Liver (tissue), 9 donors: ENCODE measurements around the gene SCN1A. TPM values are rescaled to one million over a fixed set of nuclear protein-coding genes. Genes with fewer than 3 reads are reported as not detected.

ENCODE experiments used
- DNase-seq: peaks from one replicate; pipeline ENCODE4 v3.0.0-alpha.2; 2017; ENCODE audit warnings: low spot score
- H3K27ac ChIP-seq, 2 donors: one replicate each; pipeline ENCODE4 v1.7.0; 2013; ENCODE audit warnings: inconsistent platforms in 2 of 2, low read length in 2 of 2, control low read depth in 1 of 2, low read depth in 1 of 2, mild to moderate bottlenecking in 1 of 2
- H3K27me3 ChIP-seq, 4 donors: one replicate each; pipeline versions ENCODE4 v1.6.1 to v1.7.0; 2013; ENCODE audit warnings: low read length in 3 of 4, inconsistent platforms in 1 of 4, mild to moderate bottlenecking in 1 of 4, moderate library complexity in 1 of 4; ENCODE audit not compliant: control insufficient read depth in 4 of 4, insufficient read depth in 4 of 4
- H3K36me3 ChIP-seq, 4 donors: one replicate each; pipeline versions ENCODE4 v1.6.1 to v1.7.0; 2013; ENCODE audit warnings: low read length in 3 of 4, mild to moderate bottlenecking in 3 of 4, low read depth in 1 of 4, moderate library complexity in 1 of 4; ENCODE audit not compliant: control insufficient read depth in 4 of 4, insufficient read depth in 3 of 4
- H3K4me1 ChIP-seq, 4 donors: one replicate each; pipeline versions ENCODE4 v1.6.1 to v1.7.0; 2013; ENCODE audit warnings: low read length in 3 of 4, mild to moderate bottlenecking in 3 of 4, moderate library complexity in 1 of 4; ENCODE audit not compliant: control insufficient read depth in 4 of 4, insufficient read depth in 4 of 4
- H3K4me3 ChIP-seq, 3 donors: one replicate each; pipeline versions ENCODE4 v1.6.1 to v1.7.0; 2013; ENCODE audit warnings: low read length in 3 of 3, control low read depth in 1 of 3, low read depth in 1 of 3, mild to moderate bottlenecking in 1 of 3
- H3K9ac ChIP-seq, 2 donors: one replicate each; pipeline ENCODE4 v1.7.0; 2013; ENCODE audit warnings: low read length in 2 of 2, mild to moderate bottlenecking in 2 of 2, moderate library complexity in 2 of 2, control low read depth in 1 of 2, low read depth in 1 of 2
- H3K9me3 ChIP-seq, 4 donors: one replicate each; pipeline versions ENCODE4 v1.6.1 to v1.7.0; 2013; ENCODE audit warnings: low read length in 3 of 4; ENCODE audit not compliant: control insufficient read depth in 4 of 4
- ATF3 ChIP-seq: IDR thresholded peaks from 2 replicates; pipeline ENCODE4 v1.6.1; 2016; ENCODE audit warnings: antibody characterized with exemption
- CTCF ChIP-seq: fragments of 150-350 bp; IDR thresholded peaks from 2 replicates; pipeline ENCODE4 v1.5.1; 2017; ENCODE audit warnings: improper control_type of control experiment, low read depth, low read length; ENCODE audit not compliant: missing input control
- EGR1 ChIP-seq, 2 donors: IDR thresholded peaks; 2 replicates each; pipeline ENCODE4 v1.6.1; 2016 to 2018; ENCODE audit warnings: antibody characterized with exemption in 2 of 2, low read depth in 2 of 2
- FOXA1 ChIP-seq: IDR thresholded peaks from 2 replicates; pipeline ENCODE4 v1.6.1; 2016; ENCODE audit warnings: antibody characterized with exemption
- FOXA2 ChIP-seq: IDR thresholded peaks from 2 replicates; pipeline ENCODE4 v1.6.1; 2016; ENCODE audit warnings: antibody characterized with exemption
- GABPA ChIP-seq, 2 donors: IDR thresholded peaks in 1 of 2; conservative IDR thresholded peaks in 1 of 2; 2 replicates each; pipeline ENCODE4 v1.6.1; 2016; ENCODE audit warnings: antibody characterized with exemption in 2 of 2, mild to moderate bottlenecking in 1 of 2, moderate library complexity in 1 of 2
- HNF4A ChIP-seq, 2 donors: conservative IDR thresholded peaks; 2 replicates each; pipeline ENCODE4 v1.6.1; 2016; ENCODE audit warnings: antibody characterized with exemption in 2 of 2, mild to moderate bottlenecking in 2 of 2
- HNF4G ChIP-seq: IDR thresholded peaks from 2 replicates; pipeline ENCODE4 v1.6.1; 2016; ENCODE audit warnings: antibody characterized with exemption
- JUND ChIP-seq, 2 donors: IDR thresholded peaks; 2 replicates each; pipeline ENCODE4 v1.6.1; 2016; ENCODE audit warnings: antibody characterized with exemption in 2 of 2
- MAX ChIP-seq: IDR thresholded peaks from 2 replicates; pipeline ENCODE4 v1.6.1; 2016; ENCODE audit warnings: antibody characterized with exemption
- NR2F2 ChIP-seq: IDR thresholded peaks from 2 replicates; pipeline ENCODE4 v1.6.1; 2016; ENCODE audit warnings: antibody characterized with exemption
- RAD21 ChIP-seq, 2 donors: IDR thresholded peaks; 2 replicates each; pipeline ENCODE4 v1.6.1; 2016; ENCODE audit warnings: antibody characterized with exemption in 2 of 2, mild to moderate bottlenecking in 2 of 2
- REST ChIP-seq: IDR thresholded peaks from 2 replicates; pipeline ENCODE4 v1.6.1; 2016; ENCODE audit warnings: antibody characterized with exemption, mild to moderate bottlenecking
- RXRA ChIP-seq, 2 donors: IDR thresholded peaks; 2 replicates each; pipeline ENCODE4 v1.6.1; 2017 to 2018; ENCODE audit warnings: antibody characterized with exemption in 2 of 2, mild to moderate bottlenecking in 1 of 2
- SP1 ChIP-seq: IDR thresholded peaks from 2 replicates; pipeline ENCODE4 v1.6.1; 2018; ENCODE audit warnings: antibody characterized with exemption, mild to moderate bottlenecking
- TAF1 ChIP-seq: conservative IDR thresholded peaks from 2 replicates; pipeline ENCODE4 v1.6.1; 2016; ENCODE audit warnings: antibody characterized with exemption, mild to moderate bottlenecking
- YY1 ChIP-seq: IDR thresholded peaks from 2 replicates; pipeline ENCODE4 v1.6.1; 2016; ENCODE audit warnings: antibody characterized with exemption, mild to moderate bottlenecking
- ZBTB33 ChIP-seq: IDR thresholded peaks from 2 replicates; pipeline ENCODE4 v1.6.1; 2016; ENCODE audit warnings: antibody characterized with exemption
- WGBS: extraction: QIAGEN DNeasy Blood & Tissue Kit; methylation state at CpG from one replicate; pipeline ENCODE4 v1.1.7; 2013; 5-methylcytosine and 5-hydroxymethylcytosine counted together
- polyA plus RNA-seq, 2 donors: library from polyadenylated mRNA; stranded (reverse) in 1 of 2; unstranded in 1 of 2; fragments of 200-250 nt in 1 of 2; fragments of >200 nt in 1 of 2; fragmentation: Nextera tagmentation in 1 of 2; extraction: Ambion mirVana in 1 of 2; gene quantifications; one replicate each; pipeline versions ENCODE4 v1.2.1 to v1.2.3, GENCODE V29; 2013 to 2015
- total RNA-seq, 2 donors: library from RNA; depleted of rRNA; stranded (reverse); fragments of >200 nt; gene quantifications; one replicate each; pipeline ENCODE4 v1.2.3, GENCODE V29; 2014
- donor health status: healthy.
- donor health status: healthy.
- donor health status: healthy.
- donor health status: healthy.
- donor health status: healthy.

Gene SCN1A
- total and polyA plus RNA-seq, 4 donors = 0.11 TPM; not detected in 3

GRCh38 chr2:166144071-166144470 lies 16.3 kb upstream of the SCN1A start:
- WGBS = 72% methylated on average over 1 of the region's 1 CpG
- no peaks in the 10 kb centered on the region for H3K9me3 ChIP-seq
- no peak for DNase-seq
- TF ChIP-seq SP1 (no peak), NR2F2 (no peak), CTCF (no peak), ZBTB33 (no peak), ATF3 (no peak), RAD21 (IDR thresholded peaks at IDR 0.05) (no peak), YY1 (no peak), MAX (no peak), EGR1 (IDR thresholded peaks at IDR 0.05; ENCODE audit: low read depth in 2 of 2) (no peak), FOXA1 (no peak), HNF4G (no peak), GABPA (IDR thresholded peaks at IDR 0.05 in 1 of 2, conservative IDR thresholded peaks at IDR 0.05 in 1 of 2) (no peak), HNF4A (conservative IDR thresholded peaks at IDR 0.05) (no peak), JUND (IDR thresholded peaks at IDR 0.05) (no peak), RXRA (IDR thresholded peaks at IDR 0.05) (no peak), TAF1 (no peak), REST (no peak)
- H3K9ac ChIP-seq = no peak overlapping the region
- H3K27ac ChIP-seq = no peak overlapping the region
- H3K4me3 ChIP-seq = no peak overlapping the region
- no peaks in the 10 kb centered on the region for H3K4me1 ChIP-seq
- no peaks in the 10 kb centered on the region for H3K36me3 ChIP-seq
- no peaks in the 10 kb centered on the region for H3K27me3 ChIP-seq

GRCh38 chr2:166140932-166141331 lies 13.1 kb upstream of the SCN1A start:
- Histone ChIP-seq H3K9ac (no peak overlapping the region), H3K4me3 (no peak overlapping the region), H3K4me1 (no peaks in the 10 kb centered on the region), H3K27me3 (no peaks in the 10 kb centered on the region), H3K9me3 (no peaks in the 10 kb centered on the region), H3K27ac (no peak overlapping the region), H3K36me3 (no peaks in the 10 kb centered on the region)
- 79% methylated on average over 2 of the region's 2 CpGs for WGBS
- DNase-seq = no peak
- TF ChIP-seq NR2F2 = no peak
- TF ChIP-seq GABPA (IDR thresholded peaks at IDR 0.05 in 1 of 2, conservative IDR thresholded peaks at IDR 0.05 in 1 of 2) = no peak
- TF ChIP-seq HNF4G = no peak
- TF ChIP-seq JUND (IDR thresholded peaks at IDR 0.05) = no peak
- TF ChIP-seq CTCF = no peak
- no peak for TF ChIP-seq RAD21 (IDR thresholded peaks at IDR 0.05)
- TF ChIP-seq RXRA (IDR thresholded peaks at IDR 0.05) = no peak
- TF ChIP-seq MAX = no peak
- TF ChIP-seq FOXA1 = no peak
- TF ChIP-seq FOXA2 = no peak
- no peak for TF ChIP-seq EGR1 (IDR thresholded peaks at IDR 0.05; ENCODE audit: low read depth in 2 of 2)
- TF ChIP-seq ZBTB33 = no peak
- TF ChIP-seq HNF4A (conservative IDR thresholded peaks at IDR 0.05) = no peak
